ENCODE measurements around the gene THSD4.

GRCh38 chr15:71127083-71127482, 11.8 kb downstream of the THSD4 start:
- TF ChIP-seq CTCF (IDR thresholded peaks at IDR 0.05) (no peak), POLR2A (IDR thresholded peaks at IDR 0.05) (no peak)
